Measurements from ENCODE around the gene IRF2BP1. TPM values are rescaled to one million over a fixed set of nuclear protein-coding genes. Genes with fewer than 3 reads are reported as not detected.

The IRF2BP1 gene
- total RNA-seq, 3 donors from 2014 or later (not counting 1 experiment from before 2014, with no cell fraction given), result 16.1 to 20.3 (median 19.6) TPM

DNA sequence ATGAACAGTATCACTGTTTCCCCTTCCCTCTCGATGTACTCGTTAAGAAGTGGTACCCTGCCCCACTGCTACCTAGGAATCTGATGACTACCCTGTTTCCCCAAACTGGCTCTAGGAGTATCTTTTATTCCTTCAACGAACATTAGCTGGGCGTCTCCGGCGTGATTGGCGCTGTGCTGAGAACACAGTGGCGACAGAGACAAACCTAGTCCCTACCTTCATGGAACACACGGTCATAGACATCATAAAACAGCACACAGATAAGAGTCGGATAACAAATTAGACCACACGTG is 23.7 kb downstream of the IRF2BP1 start:
- H3K4me1 Mint-ChIP-seq, result peaks cover 21 to 43% of the 10 kb centered on the region in 2 donors
- H3K4me1 ChIP-seq (ENCODE audit: control insufficient read depth, insufficient read depth, low read length), result peaks cover 24% of the 10 kb centered on the region
- no peaks in the 10 kb centered on the region for H3K36me3 Mint-ChIP-seq
- TF ChIP-seq, protein P1, sequence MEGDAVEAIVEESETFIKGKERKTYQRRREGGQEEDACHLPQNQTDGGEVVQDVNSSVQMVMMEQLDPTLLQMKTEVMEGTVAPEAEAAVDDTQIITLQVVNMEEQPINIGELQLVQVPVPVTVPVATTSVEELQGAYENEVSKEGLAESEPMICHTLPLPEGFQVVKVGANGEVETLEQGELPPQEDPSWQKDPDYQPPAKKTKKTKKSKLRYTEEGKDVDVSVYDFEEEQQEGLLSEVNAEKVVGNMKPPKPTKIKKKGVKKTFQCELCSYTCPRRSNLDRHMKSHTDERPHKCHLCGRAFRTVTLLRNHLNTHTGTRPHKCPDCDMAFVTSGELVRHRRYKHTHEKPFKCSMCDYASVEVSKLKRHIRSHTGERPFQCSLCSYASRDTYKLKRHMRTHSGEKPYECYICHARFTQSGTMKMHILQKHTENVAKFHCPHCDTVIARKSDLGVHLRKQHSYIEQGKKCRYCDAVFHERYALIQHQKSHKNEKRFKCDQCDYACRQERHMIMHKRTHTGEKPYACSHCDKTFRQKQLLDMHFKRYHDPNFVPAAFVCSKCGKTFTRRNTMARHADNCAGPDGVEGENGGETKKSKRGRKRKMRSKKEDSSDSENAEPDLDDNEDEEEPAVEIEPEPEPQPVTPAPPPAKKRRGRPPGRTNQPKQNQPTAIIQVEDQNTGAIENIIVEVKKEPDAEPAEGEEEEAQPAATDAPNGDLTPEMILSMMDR (IDR thresholded peaks at IDR 0.05), result no peak
- H3K36me3 ChIP-seq (ENCODE audit: control insufficient read depth, insufficient read depth, low read length), result peaks cover 7% of the 10 kb centered on the region
- H3K27ac Mint-ChIP-seq, result peak overlapping the region; percentile 91 to 96
- ATAC-seq, result no peak
- H3K9me3 ChIP-seq (ENCODE audit: control insufficient read depth, insufficient read depth, low read length), result no peaks in the 10 kb centered on the region
- H3K27me3 ChIP-seq (ENCODE audit: control insufficient read depth, insufficient read depth, low read length), result peaks cover 11% of the 10 kb centered on the region
- H3K4me3 Mint-ChIP-seq, result peak overlapping the region; percentile 99
- no peaks in the 10 kb centered on the region for H3K9me3 Mint-ChIP-seq
- peaks cover 16 to 24% of the 10 kb centered on the region in 2 donors for H3K27me3 Mint-ChIP-seq (ENCODE audit: low read depth in 2 of 2)
- intact Hi-C loops (cut with micrococcal nuclease), result loop anchor here (10.0 kb wide), 2 partner anchors 87 to 403 kb away; no protein-coding TSS in a partner anchor
- peak overlapping the region; percentile 94 for H3K27ac ChIP-seq (ENCODE audit: low read length)
- peak overlapping the region; percentile 96 for H3K4me3 ChIP-seq (ENCODE audit: low read length)
- no peak for DNase-seq
- 1% methylated on average over 10 of the region's 11 CpGs for WGBS (ENCODE audit: insufficient coverage)

DNA sequence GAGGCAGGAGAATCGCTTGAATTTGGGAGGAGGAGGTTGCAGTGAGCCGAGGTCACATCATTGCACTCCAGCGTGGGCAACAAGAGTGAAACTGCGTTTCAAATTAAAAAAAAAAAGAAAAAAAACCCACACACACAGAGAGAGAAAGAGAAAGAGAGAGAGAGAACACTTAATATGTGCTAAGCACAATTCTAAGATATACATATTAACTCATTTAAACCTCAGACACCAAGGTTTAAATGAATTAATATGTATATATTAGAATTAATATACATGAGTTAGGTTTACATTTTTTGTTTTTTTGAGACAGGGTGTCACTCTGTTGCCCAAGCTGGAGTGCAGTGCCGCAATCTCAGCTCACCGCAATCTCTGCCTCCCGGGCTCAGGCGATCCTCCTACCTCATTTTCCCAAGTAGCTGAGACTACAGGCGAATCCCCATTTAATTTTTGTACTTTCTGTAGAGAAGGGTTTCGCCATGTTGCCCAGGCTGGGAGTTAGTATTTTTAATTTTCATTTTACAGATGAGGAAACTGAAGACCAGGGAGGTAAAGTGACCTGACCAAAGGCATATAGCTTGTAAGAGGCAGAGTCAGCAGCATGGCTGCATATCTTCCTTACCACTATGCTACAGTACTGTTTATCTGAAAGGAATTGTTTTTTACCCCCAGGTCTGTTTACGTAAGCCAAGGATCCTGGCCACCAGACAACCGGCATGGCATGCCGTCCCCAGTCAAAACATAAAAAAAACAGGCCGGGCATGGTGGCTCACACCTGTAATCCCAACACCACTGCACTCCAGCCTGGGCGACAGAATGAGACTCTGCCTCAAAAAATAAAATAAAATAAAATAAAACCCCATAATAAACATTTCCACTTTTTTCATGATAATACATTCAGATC is 25.3 kb downstream of the IRF2BP1 start:
- H3K27me3 ChIP-seq (ENCODE audit: control insufficient read depth, insufficient read depth, low read length), result peaks cover 11% of the 10 kb centered on the region
- intact Hi-C loops (cut with micrococcal nuclease), result loop anchor here (10.0 kb wide), 2 partner anchors 86 to 404 kb away; no protein-coding TSS in a partner anchor
- H3K36me3 ChIP-seq (ENCODE audit: control insufficient read depth, insufficient read depth, low read length), result peaks cover 7% of the 10 kb centered on the region
- WGBS (ENCODE audit: insufficient coverage), result 96% methylated on average over 10 of the region's 15 CpGs
- Mint-ChIP-seq H3K27ac (peak overlapping the region; percentile 34 to 67), H3K36me3 (no peaks in the 10 kb centered on the region), H3K9me3 (no peaks in the 10 kb centered on the region), H3K27me3 (ENCODE audit: low read depth in 2 of 2) (peaks cover 16 to 21% of the 10 kb centered on the region in 2 donors), H3K4me3 (peak overlapping the region; percentile 55), H3K4me1 (peaks cover 21 to 43% of the 10 kb centered on the region in 2 donors)
- no peak overlapping the region for H3K4me3 ChIP-seq (ENCODE audit: low read length)
- no peak for DNase-seq
- ATAC-seq, result no peak
- H3K9me3 ChIP-seq (ENCODE audit: control insufficient read depth, insufficient read depth, low read length), result no peaks in the 10 kb centered on the region
- H3K4me1 ChIP-seq (ENCODE audit: control insufficient read depth, insufficient read depth, low read length), result peaks cover 24% of the 10 kb centered on the region
- TF ChIP-seq, protein P1 (IDR thresholded peaks at IDR 0.05), result no peak
- H3K27ac ChIP-seq (ENCODE audit: low read length), result no peak overlapping the region

DNA sequence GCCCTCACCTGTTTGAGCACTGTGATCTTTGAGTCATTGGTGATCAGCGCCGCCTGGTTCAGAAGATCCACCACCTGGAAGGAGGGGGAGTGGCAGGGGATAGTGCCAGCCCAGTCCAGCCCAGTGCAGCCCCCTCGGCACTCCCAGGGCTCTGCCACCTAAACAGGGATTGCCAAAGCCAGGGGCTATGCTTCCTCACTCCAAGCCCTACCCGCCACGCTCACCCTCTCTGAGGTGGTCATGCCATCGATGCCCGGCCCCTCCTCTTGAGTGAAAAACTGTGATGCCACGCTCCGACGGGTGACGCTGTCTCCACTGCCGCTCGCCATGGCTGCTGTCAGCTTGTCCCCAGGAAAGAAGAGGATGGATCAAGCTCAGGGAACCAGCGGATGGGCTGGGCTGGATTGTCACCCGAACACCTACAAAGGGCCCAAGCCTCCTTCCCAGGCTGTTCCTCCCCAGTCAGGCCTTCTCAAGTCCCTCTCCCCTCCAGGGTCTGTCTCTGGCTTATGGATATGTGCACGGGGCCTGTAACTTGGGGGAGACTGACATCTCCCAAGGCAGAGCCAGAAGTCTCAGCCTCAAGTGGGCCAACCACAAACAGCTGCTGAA is 31.7 kb downstream of the IRF2BP1 start:
- Histone ChIP-seq H3K4me3 (ENCODE audit: low read length) (no peak overlapping the region), H3K27me3 (ENCODE audit: control insufficient read depth, insufficient read depth, low read length) (no peaks in the 10 kb centered on the region), H3K9me3 (ENCODE audit: control insufficient read depth, insufficient read depth, low read length) (no peaks in the 10 kb centered on the region), H3K27ac (ENCODE audit: low read length) (no peak overlapping the region), H3K36me3 (ENCODE audit: control insufficient read depth, insufficient read depth, low read length) (peaks cover 44% of the 10 kb centered on the region), H3K4me1 (ENCODE audit: control insufficient read depth, insufficient read depth, low read length) (no peaks in the 10 kb centered on the region)
- intact Hi-C loops (cut with micrococcal nuclease), result no loop called here
- Mint-ChIP-seq H3K4me3 (no peak overlapping the region), H3K36me3 (peaks cover 9% of the 10 kb centered on the region), H3K4me1 (peaks cover 0 to 17% of the 10 kb centered on the region in 2 donors), H3K27ac (no peak overlapping the region), H3K27me3 (ENCODE audit: low read depth in 2 of 2) (no peaks in the 10 kb centered on the region), H3K9me3 (no peaks in the 10 kb centered on the region)
- TF ChIP-seq, protein P1 (IDR thresholded peaks at IDR 0.05), result no peak
- no peak for ATAC-seq
- WGBS (ENCODE audit: insufficient coverage), result 97% methylated on average over 16 of the region's 16 CpGs
- no peak for DNase-seq

All from natural killer cell (primary cell).